Neutrophil (primary cell): ENCODE data around the gene IRF2BPL.
A peak's percentile ranks its signal among the peaks of the same experiment; 100 is the strongest.

Experiments used
- H3K27ac ChIP-seq: fragments of 200-600 bp; sonication (generic); 2 replicates; pipeline ENCODE4 v1.5.1; 2016; ENCODE audit warnings: mild to moderate bottlenecking, moderate library complexity
- H3K27me3 ChIP-seq: fragments of 200-600 bp; sonication (generic); 2 replicates; pipeline ENCODE4 v1.6.0; 2016; ENCODE audit warnings: mild to moderate bottlenecking
- H3K36me3 ChIP-seq: fragments of 200-600 bp; sonication (generic); 2 replicates; pipeline ENCODE4 v1.5.1; 2017
- H3K4me1 ChIP-seq, 2 experiments: fragments of 200-600 bp in 1 of 2; sonication (generic) in 1 of 2; 1 replicate in 1 of 2; 2 replicates in 1 of 2; pipeline versions ENCODE4 v1.5.1 to v1.6.1; 2013 to 2016; ENCODE audit warnings: low read depth in 1 of 2, low read length in 1 of 2, mild to moderate bottlenecking in 1 of 2, moderate library complexity in 1 of 2; ENCODE audit not compliant: control insufficient read depth in 1 of 2, insufficient read depth in 1 of 2
- H3K4me3 ChIP-seq, 2 experiments: fragments of 200-600 bp in 1 of 2; sonication (generic) in 1 of 2; 1 replicate in 1 of 2; 2 replicates in 1 of 2; pipeline ENCODE4 v1.5.1; 2013 to 2016; ENCODE audit warnings: low read depth in 1 of 2, low read length in 1 of 2, mild to moderate bottlenecking in 1 of 2, moderate library complexity in 1 of 2
- H3K9me3 ChIP-seq: fragments of 200-600 bp; sonication (generic); 2 replicates; pipeline ENCODE4 v1.5.1; 2016
- TF ChIP-seq, protein P1 (sequence below): fragments of 200-600 bp; sonication (generic); IDR thresholded peaks from 2 replicates; pipeline ENCODE4 v1.5.1; 2016; ENCODE audit warnings: antibody characterized with exemption

IRF2BPL gene

DNA sequence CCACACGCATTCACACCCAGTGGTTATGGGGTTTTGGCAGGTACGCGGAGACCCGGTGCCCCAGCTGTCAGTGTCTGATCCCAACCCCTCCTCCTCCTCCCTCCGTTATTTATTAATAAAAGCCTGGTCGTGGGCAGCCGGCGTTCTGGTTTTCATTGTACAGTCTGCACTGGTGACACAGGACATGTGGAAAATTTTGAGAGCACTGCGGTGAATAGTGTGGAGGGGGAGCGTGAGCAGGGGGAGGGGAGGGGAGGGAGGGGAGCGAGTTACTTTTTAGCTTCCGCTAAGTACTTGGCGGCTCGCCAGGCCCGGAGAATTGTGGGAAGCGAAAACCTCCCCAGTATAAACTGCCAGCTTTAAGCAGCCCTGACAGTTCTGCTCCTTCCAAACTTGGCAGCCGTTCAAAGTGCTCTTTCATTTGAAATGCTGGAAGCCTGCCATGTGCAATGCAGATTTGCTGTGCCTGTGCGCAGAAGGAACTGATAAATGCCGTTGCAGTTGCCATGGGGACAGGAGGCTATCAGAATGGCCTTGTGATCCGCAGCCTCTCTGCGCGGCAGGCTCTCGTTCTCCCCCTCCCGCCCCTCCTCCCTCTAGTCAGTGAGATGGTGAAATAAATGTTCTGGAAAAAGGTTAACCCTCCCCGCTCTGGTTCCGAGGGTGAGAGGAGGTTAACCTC is 11.7 kb upstream of the IRF2BPL start:
- H3K4me3 ChIP-seq = peak overlapping the region; percentile 68 to 71

DNA sequence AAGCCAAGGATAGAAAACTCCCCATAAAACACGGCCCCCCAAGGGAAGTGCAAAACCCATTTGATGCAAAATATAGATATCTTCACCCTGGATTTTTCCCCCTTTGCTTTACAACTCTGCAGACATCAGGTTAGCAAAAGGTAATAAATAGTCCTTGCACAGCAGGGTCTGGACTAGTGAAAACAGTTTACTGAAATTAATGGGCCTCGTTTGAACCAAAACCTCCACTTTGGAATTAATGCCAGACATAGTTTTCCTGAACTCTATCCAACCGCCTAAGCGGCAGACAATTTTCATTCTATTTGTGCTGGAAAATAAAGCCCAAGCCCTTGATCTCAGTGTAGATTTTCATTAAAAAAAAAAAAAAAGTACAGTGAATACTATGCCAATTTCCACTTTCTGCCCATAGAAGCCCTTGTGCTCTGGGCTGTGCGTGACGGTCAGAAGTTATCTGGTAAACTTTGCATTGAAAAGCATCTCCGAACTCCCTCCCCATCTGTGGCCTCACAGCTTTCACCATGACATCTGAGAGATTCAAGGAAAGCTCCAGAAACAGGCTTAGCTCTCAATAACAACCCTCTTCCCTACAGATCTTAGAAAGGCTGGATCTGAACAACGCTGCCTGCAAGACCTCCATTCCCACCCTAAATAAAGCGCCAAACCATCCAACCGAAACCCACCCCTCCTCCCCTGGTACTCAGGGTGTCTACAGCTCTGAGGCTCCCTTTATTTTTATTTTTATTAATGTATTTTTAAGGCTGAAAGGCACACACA is 11.0 kb upstream of the IRF2BPL start:
- Histone ChIP-seq H3K4me1 (peaks cover 73 to 76% of the 10 kb centered on the region in 2 experiments), H3K27ac (peak overlapping the region; percentile 93), H3K9me3 (no peaks in the 10 kb centered on the region), H3K27me3 (no peaks in the 10 kb centered on the region), H3K36me3 (no peaks in the 10 kb centered on the region), H3K4me3 (peak overlapping the region; percentile 68 to 71)
- TF ChIP-seq, protein P1, sequence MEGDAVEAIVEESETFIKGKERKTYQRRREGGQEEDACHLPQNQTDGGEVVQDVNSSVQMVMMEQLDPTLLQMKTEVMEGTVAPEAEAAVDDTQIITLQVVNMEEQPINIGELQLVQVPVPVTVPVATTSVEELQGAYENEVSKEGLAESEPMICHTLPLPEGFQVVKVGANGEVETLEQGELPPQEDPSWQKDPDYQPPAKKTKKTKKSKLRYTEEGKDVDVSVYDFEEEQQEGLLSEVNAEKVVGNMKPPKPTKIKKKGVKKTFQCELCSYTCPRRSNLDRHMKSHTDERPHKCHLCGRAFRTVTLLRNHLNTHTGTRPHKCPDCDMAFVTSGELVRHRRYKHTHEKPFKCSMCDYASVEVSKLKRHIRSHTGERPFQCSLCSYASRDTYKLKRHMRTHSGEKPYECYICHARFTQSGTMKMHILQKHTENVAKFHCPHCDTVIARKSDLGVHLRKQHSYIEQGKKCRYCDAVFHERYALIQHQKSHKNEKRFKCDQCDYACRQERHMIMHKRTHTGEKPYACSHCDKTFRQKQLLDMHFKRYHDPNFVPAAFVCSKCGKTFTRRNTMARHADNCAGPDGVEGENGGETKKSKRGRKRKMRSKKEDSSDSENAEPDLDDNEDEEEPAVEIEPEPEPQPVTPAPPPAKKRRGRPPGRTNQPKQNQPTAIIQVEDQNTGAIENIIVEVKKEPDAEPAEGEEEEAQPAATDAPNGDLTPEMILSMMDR = no peak

More for the DNA sequence above, 11.7 kb upstream of the IRF2BPL start:
- no peaks in the 10 kb centered on the region for H3K9me3 ChIP-seq
- no peaks in the 10 kb centered on the region for H3K36me3 ChIP-seq
- H3K27ac ChIP-seq = peak overlapping the region; percentile 93
- TF ChIP-seq, protein P1 = peak; percentile 22
- H3K4me1 ChIP-seq = peaks cover 71 to 78% of the 10 kb centered on the region in 2 experiments
- H3K27me3 ChIP-seq = no peaks in the 10 kb centered on the region

DNA sequence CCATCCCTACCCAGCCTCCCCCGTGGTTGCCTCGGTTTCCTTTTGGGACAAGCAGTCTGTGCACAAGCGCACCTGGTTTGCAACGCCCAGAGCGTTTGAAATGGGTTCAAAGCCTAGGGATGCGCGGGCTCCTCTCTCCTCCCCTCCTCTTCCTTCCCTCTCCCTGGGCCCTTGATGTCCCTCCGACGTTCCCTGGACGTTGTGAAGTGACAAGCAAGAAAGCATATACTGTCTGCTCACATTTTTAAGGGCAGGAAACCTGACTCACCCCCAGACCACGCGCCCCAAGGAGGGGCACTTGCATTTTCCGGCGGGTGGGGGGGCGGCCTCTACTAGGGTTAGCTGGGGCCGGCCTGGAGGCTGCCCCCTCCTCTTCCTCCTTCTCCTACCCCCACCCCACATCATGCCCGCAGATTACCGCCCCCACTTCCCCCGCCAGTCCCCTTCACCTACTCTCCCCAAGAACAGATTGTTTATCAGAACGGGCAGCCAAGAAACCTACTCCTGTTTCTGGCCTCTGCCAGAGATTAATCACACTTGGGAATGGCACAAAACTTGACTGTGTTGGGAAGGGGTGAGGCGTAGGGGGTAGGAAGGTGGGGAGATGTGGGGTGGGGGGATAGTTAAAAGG is 9.5 kb upstream of the IRF2BPL start:
- TF ChIP-seq, protein P1 = no peak
- peaks cover 71 to 76% of the 10 kb centered on the region in 2 experiments for H3K4me1 ChIP-seq
- H3K9me3 ChIP-seq = no peaks in the 10 kb centered on the region
- H3K27ac ChIP-seq = peak overlapping the region; percentile 24
- H3K36me3 ChIP-seq = no peaks in the 10 kb centered on the region
- H3K27me3 ChIP-seq = no peaks in the 10 kb centered on the region
- peak overlapping the region in 1 of 2 experiments; percentile 9 for H3K4me3 ChIP-seq

DNA sequence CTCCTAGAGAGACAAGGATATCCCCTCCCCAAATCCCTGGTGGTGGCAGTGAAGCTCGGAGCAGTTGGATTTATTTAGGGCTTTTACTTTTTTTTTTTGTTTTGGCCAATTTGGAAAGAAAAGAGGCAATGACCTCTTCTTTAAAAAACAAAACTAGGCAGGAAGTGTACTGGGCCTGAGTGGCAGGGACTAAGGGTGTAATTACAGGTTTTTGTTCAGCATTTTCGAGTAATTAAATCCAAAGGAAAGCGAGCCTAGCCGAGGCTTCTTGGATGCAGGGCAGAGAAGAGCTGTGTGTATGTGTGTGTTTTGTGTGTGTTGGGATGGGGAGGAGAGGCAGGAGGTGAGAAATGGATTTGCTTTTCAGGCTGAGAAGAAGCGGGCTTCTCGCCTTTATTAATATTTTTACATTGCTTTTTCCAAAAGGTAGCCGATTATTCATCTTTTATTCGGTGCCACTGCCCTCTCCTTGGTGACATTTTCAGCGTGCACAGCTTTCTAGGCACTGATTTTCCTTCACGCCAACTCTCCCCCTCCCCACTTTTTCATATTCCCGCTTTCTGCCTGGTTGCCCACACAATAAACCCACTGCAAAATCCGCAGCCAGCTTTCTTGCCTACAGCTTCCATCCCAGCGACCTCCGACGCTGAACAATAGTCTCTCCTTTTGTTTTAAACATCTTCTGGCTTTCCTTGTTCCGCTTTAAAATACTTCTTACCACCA is 8.9 kb upstream of the IRF2BPL start:
- no peak overlapping the region for H3K4me3 ChIP-seq
- no peaks in the 10 kb centered on the region for H3K27me3 ChIP-seq
- peaks cover 71 to 76% of the 10 kb centered on the region in 2 experiments for H3K4me1 ChIP-seq
- H3K9me3 ChIP-seq = no peaks in the 10 kb centered on the region
- TF ChIP-seq, protein P1 = no peak
- H3K36me3 ChIP-seq = no peaks in the 10 kb centered on the region
- no peak overlapping the region for H3K27ac ChIP-seq

DNA sequence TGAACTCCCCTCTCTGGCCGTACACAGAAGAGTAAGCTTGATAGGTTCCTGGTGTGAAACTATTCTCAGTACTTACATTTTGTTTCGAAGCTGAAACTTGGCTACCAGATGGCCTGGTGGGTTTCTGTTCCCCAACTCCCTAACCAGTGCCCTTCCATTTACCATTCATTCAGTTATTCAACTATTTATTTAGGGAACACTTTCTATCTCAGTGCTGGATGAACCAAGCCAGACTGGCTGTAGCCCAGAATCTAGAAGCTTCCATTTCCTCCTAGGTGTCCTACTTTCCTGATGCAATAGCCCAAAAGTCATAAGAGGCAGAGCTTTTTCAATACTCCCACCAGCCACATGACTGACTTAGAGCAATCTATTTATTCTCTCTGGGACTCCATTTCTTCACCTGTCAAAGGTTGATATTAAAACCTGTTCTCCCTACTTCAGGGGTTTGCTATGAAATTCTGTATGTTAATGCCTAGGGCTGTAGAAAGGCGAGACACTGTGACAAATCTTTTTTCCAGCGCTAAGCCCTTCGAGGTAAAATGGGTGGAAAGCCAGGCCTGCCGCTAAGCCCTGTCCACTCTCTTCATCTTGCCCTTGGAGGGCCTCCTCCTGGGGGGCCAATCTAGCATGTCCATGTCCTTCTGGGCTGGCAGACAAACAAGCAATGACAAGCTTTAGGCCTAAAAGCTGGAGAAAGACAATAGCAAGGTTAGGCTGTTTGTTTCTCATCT is 8.1 kb upstream of the IRF2BPL start:
- peaks cover 69 to 74% of the 10 kb centered on the region in 2 experiments for H3K4me1 ChIP-seq
- TF ChIP-seq, protein P1 = no peak
- no peak overlapping the region for H3K4me3 ChIP-seq
- H3K9me3 ChIP-seq = no peaks in the 10 kb centered on the region
- H3K36me3 ChIP-seq = no peaks in the 10 kb centered on the region
- no peaks in the 10 kb centered on the region for H3K27me3 ChIP-seq
- no peak overlapping the region for H3K27ac ChIP-seq
